AG10803 (cell line): ENCODE measurements around the gene RELCH.

Source experiments
- DNase-seq: peaks from one replicate; pipeline ENCODE4 v3.0.0; 2010; ENCODE audit warnings: low read depth
- H3K4me3 ChIP-seq: 2 replicates; pipeline ENCODE4 v1.5.1; 2011; ENCODE audit warnings: mild to moderate bottlenecking, low read length, control low read depth
- CTCF ChIP-seq: conservative IDR thresholded peaks from 2 replicates; pipeline ENCODE4 v1.5.1; 2011; ENCODE audit warnings: mild to moderate bottlenecking, low read length, control low read depth, inconsistent platforms

Gene RELCH

DNA sequence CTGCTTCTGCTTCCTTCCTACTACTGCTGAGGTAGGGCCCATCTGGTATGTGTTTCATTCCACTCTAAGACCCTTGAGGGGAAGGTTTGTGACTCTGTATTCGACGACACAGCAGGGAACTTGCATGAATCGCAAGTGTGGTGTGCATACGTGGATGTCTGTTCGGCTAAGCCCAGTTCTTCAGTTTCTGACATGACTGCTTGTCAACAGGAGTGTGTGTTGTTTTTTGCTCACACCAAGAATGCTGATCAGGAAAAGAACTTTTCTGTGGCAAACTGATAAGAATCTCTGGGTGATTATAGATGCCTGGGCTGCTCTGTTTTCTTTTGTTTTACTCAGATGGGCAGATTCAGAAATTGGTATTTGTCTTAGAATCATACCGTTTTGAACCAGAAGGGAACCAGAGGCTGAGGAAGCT is 160.0 kb downstream of the RELCH start:
- TF ChIP-seq CTCF = no peak
- H3K4me3 ChIP-seq = no peak overlapping the region
- no peak for DNase-seq

- no peak for TF ChIP-seq CTCF
- DNase-seq = no peak
- H3K4me3 ChIP-seq = no peak overlapping the region
Observed at GRCh38 chr18:62348474-62348873, 161.4 kb downstream of the RELCH start.

DNA sequence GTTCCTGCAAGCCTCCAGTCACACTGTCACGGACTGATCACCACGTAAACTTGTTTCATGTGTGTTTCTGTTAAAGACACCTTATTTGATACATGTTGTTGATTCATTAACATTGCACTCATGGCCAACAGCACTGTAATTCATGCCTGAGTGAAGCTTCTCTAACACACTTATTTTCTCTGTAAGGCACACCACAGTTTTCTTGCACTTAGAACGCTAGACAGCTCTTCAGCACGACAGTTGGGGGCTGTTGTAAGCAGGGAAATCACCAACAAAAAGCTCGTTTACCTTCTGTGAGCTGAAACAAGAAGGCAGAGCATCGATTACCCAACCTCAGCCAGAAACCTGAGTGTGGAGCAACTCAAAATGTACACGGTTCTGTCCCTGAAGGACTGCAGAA is 166.1 kb downstream of the RELCH start:
- no peak for TF ChIP-seq CTCF
- no peak overlapping the region for H3K4me3 ChIP-seq
- no peak for DNase-seq

DNA sequence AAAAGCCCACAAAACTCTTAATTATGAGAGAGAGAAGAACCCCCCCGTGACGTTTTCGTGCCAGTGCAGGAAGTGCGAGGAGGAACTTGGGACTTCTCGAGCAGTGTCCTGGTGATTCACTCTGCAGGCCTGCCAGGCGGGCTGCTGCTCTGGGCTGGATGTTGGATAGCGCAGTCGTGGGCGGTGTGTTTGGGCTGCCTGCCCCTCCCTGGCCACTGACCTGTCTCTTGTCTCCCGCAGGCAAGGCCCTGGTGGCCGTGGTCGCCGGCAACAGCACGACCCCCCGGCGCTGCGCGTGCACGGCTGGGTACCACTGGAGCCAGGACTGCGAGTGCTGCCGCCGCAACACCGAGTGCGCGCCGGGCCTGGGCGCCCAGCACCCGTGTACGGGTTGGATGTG is 167.1 kb downstream of the RELCH start:
- DNase-seq = no peak
- TF ChIP-seq CTCF = no peak
- H3K4me3 ChIP-seq = no peak overlapping the region

GRCh38 chr18:62357079-62357719 is 170.1 kb downstream of the RELCH start:
- no peak for DNase-seq
- H3K4me3 ChIP-seq = no peak overlapping the region
- no peak for TF ChIP-seq CTCF
